M059J (cell line): Measurements from ENCODE around the gene PRODH2. TPM values are rescaled to one million over a fixed set of nuclear protein-coding genes. Genes with fewer than 3 reads are reported as not detected.

Source experiments
- DNase-seq: peaks from one replicate; pipeline ENCODE4 v3.0.0-alpha.2; 2012; ENCODE audit warnings: low read depth
- total RNA-seq: library from RNA; depleted of rRNA; stranded (reverse); fragments of >200 nt; shearing (Covaris generic); gene quantifications from 2 replicates; pipeline ENCODE4 v1.2.3, GENCODE V29; 2014; rRNA removed

The PRODH2 gene
- total RNA-seq, result not detected in 2 replicates

GRCh38 chr19:35812220-35813042, at the start of gene PRODH2:
Gene PRODH2 (minus strand): TSS chr19:35812845. CDS start chr19:35812805, 40 bp downstream.
- no peak for DNase-seq

GRCh38 chr19:35861640-35862160, 49.1 kb upstream of the PRODH2 start:
- no peak for DNase-seq

GRCh38 chr19:35860818-35861639, 48.4 kb upstream of the PRODH2 start:
- DNase-seq, result no peak

- no peak for DNase-seq
These were observed 47.8 kb upstream of the PRODH2 start for GRCh38 chr19:35860436-35860817.

- DNase-seq, result no peak
These were observed 46.8 kb upstream of the PRODH2 start for GRCh38 chr19:35859414-35859813.

- DNase-seq, result no peak
These were observed 45.7 kb upstream of the PRODH2 start for GRCh38 chr19:35858311-35858710.

- no peak for DNase-seq
These were observed 44.0 kb upstream of the PRODH2 start, which contains the start of gene KIRREL2 for GRCh38 chr19:35856546-35857149. Gene KIRREL2 (plus strand): TSS chr19:35856911. CDS start chr19:35857120, 209 bp downstream.

GRCh38 chr19:35853038-35853756, 40.6 kb upstream of the PRODH2 start:
- DNase-seq, result no peak

GRCh38 chr19:35852029-35852780, 39.6 kb upstream of the PRODH2 start, which contains the start of gene NPHS1:
Gene NPHS1 (minus strand): TSS chr19:35852504. CDS start chr19:35851837, 667 bp downstream.
- no peak for DNase-seq

GRCh38 chr19:35851213-35852028, 38.8 kb upstream of the PRODH2 start:
- no peak for DNase-seq

- DNase-seq, result no peak
These were observed 36.4 kb upstream of the PRODH2 start for GRCh38 chr19:35848919-35849505.

- no peak for DNase-seq
These were observed 35.8 kb upstream of the PRODH2 start for GRCh38 chr19:35848486-35848885.

- DNase-seq, result no peak
These were observed 35.3 kb upstream of the PRODH2 start for GRCh38 chr19:35847911-35848310.

- no peak for DNase-seq
These were observed 33.5 kb upstream of the PRODH2 start for GRCh38 chr19:35846038-35846668.

- no peak for DNase-seq
These were observed 32.8 kb upstream of the PRODH2 start for GRCh38 chr19:35845215-35846037.

GRCh38 chr19:35844482-35845214, 32.0 kb upstream of the PRODH2 start:
- DNase-seq, result no peak
